ENCODE results near the gene C19orf67. TPM values are rescaled to one million over a fixed set of nuclear protein-coding genes. Genes with fewer than 3 reads are reported as not detected.

The C19orf67 gene
- total RNA-seq, 5 donors from 2014 or later (not counting 1 experiment from before 2014, with no cell fraction given): 0.53 to 0.98 (median 0.58) TPM; not detected in 2

- ATAC-seq (replicated peaks in 1 of 4) (peak; percentile 10 to 21 (median 12)), DNase-seq (peak in 23 of 35 experiments; percentile 20 to 73 (median 41))
- Mint-ChIP-seq H3K27ac (peak overlapping the region; percentile 56 to 84), H3K4me3 (peak overlapping the region; percentile 72 to 84 (median 79)), H3K27me3 (peaks cover 0 to 2% of the 10 kb centered on the region in 2 donors), H3K36me3 (peaks cover 10% of the 10 kb centered on the region), H3K9me3 (peaks cover 0 to 7% (median 0%) of the 10 kb centered on the region in 3 donors), H3K4me1 (peaks cover 15 to 24% (median 17%) of the 10 kb centered on the region in 3 donors)
- H3K9me3 ChIP-seq: no peaks in the 10 kb centered on the region
- CTCF ChIA-PET: interaction anchor here in 1 of 2 donors (0.6 kb wide), 1 partner anchor 46 kb away, joined by 3 read pairs; the partner anchor contains the start of gene ASF1B
- H3K36me3 ChIP-seq (ENCODE audit: control insufficient read depth in 2 of 2, extremely low read depth in 1 of 2, insufficient read depth in 1 of 2, low read length in 1 of 2): peaks cover 6% of the 10 kb centered on the region in 2 donors
- peak overlapping the region; percentile 44 to 56 for H3K4me3 ChIP-seq (ENCODE audit: control insufficient read depth in 1 of 2, extremely low read depth in 1 of 2, low read length in 1 of 2)
- no peak overlapping the region for H3K27ac ChIP-seq (ENCODE audit: low read length)
- POLR2A ChIA-PET: no interaction called here
- H3K4me1 ChIP-seq (ENCODE audit: control insufficient read depth in 1 of 2, extremely low read depth in 1 of 2, insufficient read depth in 2 of 2, low read length in 2 of 2): peaks cover 0 to 23% of the 10 kb centered on the region in 2 experiments
- WGBS (ENCODE audit: insufficient coverage): under 1% methylated on average over 123 of the region's 142 CpGs
- no peaks in the 10 kb centered on the region for H3K27me3 ChIP-seq (replicated peaks in 1 of 2; ENCODE audit: control insufficient read depth in 2 of 2, extremely low read depth in 1 of 2, insufficient read depth in 2 of 2, low read length in 1 of 2)
Observed at GRCh38 chr19:14089662-14090508, 4.3 kb upstream of the C19orf67 start.

GRCh38 chr19:14089412-14089661 lies 3.8 kb upstream of the C19orf67 start:
- Histone ChIP-seq H3K9me3 (no peaks in the 10 kb centered on the region), H3K4me1 (ENCODE audit: control insufficient read depth in 1 of 2, extremely low read depth in 1 of 2, insufficient read depth in 2 of 2, low read length in 2 of 2) (peaks cover 0 to 23% of the 10 kb centered on the region in 2 experiments), H3K4me3 (ENCODE audit: control insufficient read depth in 1 of 2, extremely low read depth in 1 of 2, low read length in 1 of 2) (peak overlapping the region in 1 of 2 donors; percentile 35), H3K27me3 (replicated peaks in 1 of 2; ENCODE audit: control insufficient read depth in 2 of 2, extremely low read depth in 1 of 2, insufficient read depth in 2 of 2, low read length in 1 of 2) (no peaks in the 10 kb centered on the region), H3K27ac (ENCODE audit: low read length) (no peak overlapping the region), H3K36me3 (ENCODE audit: control insufficient read depth in 2 of 2, extremely low read depth in 1 of 2, insufficient read depth in 1 of 2, low read length in 1 of 2) (peaks cover 6% of the 10 kb centered on the region in 2 donors)
- POLR2A ChIA-PET: interaction anchor here in 1 of 2 donors (0.8 kb wide), 1 partner anchor 16 kb away, joined by 3 read pairs; no protein-coding TSS in a partner anchor
- CTCF ChIA-PET: no interaction called here
- DNase-seq: peak in 4 of 35 experiments; percentile 12 to 56 (median 25)
- Mint-ChIP-seq H3K27ac (peak overlapping the region; percentile 56 to 84), H3K4me1 (peaks cover 15 to 22% (median 17%) of the 10 kb centered on the region in 3 donors), H3K4me3 (peak overlapping the region; percentile 72 to 84 (median 73)), H3K36me3 (peaks cover 10% of the 10 kb centered on the region), H3K27me3 (peaks cover 0 to 2% of the 10 kb centered on the region in 2 donors), H3K9me3 (peaks cover 0 to 7% (median 0%) of the 10 kb centered on the region in 3 donors)
- WGBS (ENCODE audit: insufficient coverage): 21% methylated on average over 14 of the region's 16 CpGs
- ATAC-seq (replicated peaks in 1 of 4): no peak

GRCh38 chr19:14088634-14089411 lies 3.2 kb upstream of the C19orf67 start:
- Mint-ChIP-seq H3K27ac (peak overlapping the region; percentile 56 to 84), H3K4me3 (peak overlapping the region; percentile 72 to 84 (median 73)), H3K4me1 (peaks cover 15 to 23% (median 17%) of the 10 kb centered on the region in 3 donors), H3K9me3 (peaks cover 0 to 7% (median 0%) of the 10 kb centered on the region in 3 donors), H3K36me3 (peaks cover 10% of the 10 kb centered on the region), H3K27me3 (peaks cover 0 to 2% of the 10 kb centered on the region in 2 donors)
- H3K9me3 ChIP-seq: no peaks in the 10 kb centered on the region
- H3K4me1 ChIP-seq (ENCODE audit: control insufficient read depth in 1 of 2, extremely low read depth in 1 of 2, insufficient read depth in 2 of 2, low read length in 2 of 2): peaks cover 0 to 23% of the 10 kb centered on the region in 2 experiments
- H3K4me3 ChIP-seq (ENCODE audit: control insufficient read depth in 1 of 2, extremely low read depth in 1 of 2, low read length in 1 of 2): peak overlapping the region in 1 of 2 donors; percentile 35
- no peaks in the 10 kb centered on the region for H3K27me3 ChIP-seq (replicated peaks in 1 of 2; ENCODE audit: control insufficient read depth in 2 of 2, extremely low read depth in 1 of 2, insufficient read depth in 2 of 2, low read length in 1 of 2)
- ChIA-PET POLR2A (interaction anchor here in 1 of 2 donors (0.8 kb wide), 1 partner anchor 16 kb away, joined by 3 read pairs; no protein-coding TSS in a partner anchor), CTCF (no interaction called here)
- 97% methylated on average over 26 of the region's 30 CpGs for WGBS (ENCODE audit: insufficient coverage)
- ATAC-seq (replicated peaks in 1 of 4) (no peak), DNase-seq (no peak)
- no peak overlapping the region for H3K27ac ChIP-seq (ENCODE audit: low read length)
- H3K36me3 ChIP-seq (ENCODE audit: control insufficient read depth in 2 of 2, extremely low read depth in 1 of 2, insufficient read depth in 1 of 2, low read length in 1 of 2): peaks cover 6% of the 10 kb centered on the region in 2 donors

GRCh38 chr19:14086098-14086497 lies 515 bp upstream of the C19orf67 start:
- peaks cover 14 to 24% (median 21%) of the 10 kb centered on the region in 3 donors for H3K4me1 Mint-ChIP-seq
- ChIA-PET CTCF (interaction anchor here in 1 of 2 donors (0.6 kb wide), 1 partner anchor 199 kb away, joined by 7 read pairs; no protein-coding TSS in a partner anchor), POLR2A (interaction anchor here in 1 of 2 donors (0.6 kb wide), 1 partner anchor 10 kb away, joined by 5 read pairs; no protein-coding TSS in a partner anchor)
- DNase-seq: no peak
- H3K9me3 Mint-ChIP-seq: no peaks in the 10 kb centered on the region
- H3K9me3 ChIP-seq: no peaks in the 10 kb centered on the region
- H3K4me3 ChIP-seq (ENCODE audit: control insufficient read depth in 1 of 2, extremely low read depth in 1 of 2, low read length in 1 of 2): no peak overlapping the region
- no peaks in the 10 kb centered on the region for H3K27me3 ChIP-seq (replicated peaks in 1 of 2; ENCODE audit: control insufficient read depth in 2 of 2, extremely low read depth in 1 of 2, insufficient read depth in 2 of 2, low read length in 1 of 2)
- peaks cover 10% of the 10 kb centered on the region for H3K36me3 Mint-ChIP-seq
- no peaks in the 10 kb centered on the region for H3K27me3 Mint-ChIP-seq
- no peak overlapping the region for H3K4me3 Mint-ChIP-seq
- WGBS (ENCODE audit: insufficient coverage): no CpG with 5 or more reads among the region's 5 CpGs
- no peak for ATAC-seq (replicated peaks in 1 of 4)
- H3K36me3 ChIP-seq (ENCODE audit: control insufficient read depth in 2 of 2, extremely low read depth in 1 of 2, insufficient read depth in 1 of 2, low read length in 1 of 2): peaks cover 6% of the 10 kb centered on the region in 2 donors
- H3K27ac Mint-ChIP-seq: no peak overlapping the region
- H3K27ac ChIP-seq (ENCODE audit: low read length): no peak overlapping the region
- H3K4me1 ChIP-seq (ENCODE audit: control insufficient read depth in 1 of 2, extremely low read depth in 1 of 2, insufficient read depth in 2 of 2, low read length in 2 of 2): peaks cover 6 to 20% of the 10 kb centered on the region in 2 experiments

GRCh38 chr19:14082675-14082960 lies 3.0 kb downstream of the C19orf67 start:
- Histone ChIP-seq H3K36me3 (ENCODE audit: control insufficient read depth in 2 of 2, extremely low read depth in 1 of 2, insufficient read depth in 1 of 2, low read length in 1 of 2) (no peaks in the 10 kb centered on the region), H3K27ac (ENCODE audit: low read length) (no peak overlapping the region), H3K27me3 (replicated peaks in 1 of 2; ENCODE audit: control insufficient read depth in 2 of 2, extremely low read depth in 1 of 2, insufficient read depth in 2 of 2, low read length in 1 of 2) (no peaks in the 10 kb centered on the region), H3K4me3 (ENCODE audit: control insufficient read depth in 1 of 2, extremely low read depth in 1 of 2, low read length in 1 of 2) (no peak overlapping the region), H3K9me3 (no peaks in the 10 kb centered on the region), H3K4me1 (ENCODE audit: control insufficient read depth in 1 of 2, extremely low read depth in 1 of 2, insufficient read depth in 2 of 2, low read length in 2 of 2) (peaks cover 9 to 21% of the 10 kb centered on the region in 2 experiments)
- Mint-ChIP-seq H3K4me1 (peaks cover 20 to 24% (median 21%) of the 10 kb centered on the region in 3 donors), H3K9me3 (no peaks in the 10 kb centered on the region), H3K27ac (peak overlapping the region; percentile 63 to 72), H3K27me3 (no peaks in the 10 kb centered on the region), H3K36me3 (no peaks in the 10 kb centered on the region), H3K4me3 (peak overlapping the region; percentile 85 to 93 (median 90))
- DNase-seq (no peak), ATAC-seq (replicated peaks in 1 of 4) (no peak)
- WGBS (ENCODE audit: insufficient coverage): 71% methylated on average over 1 of the region's 1 CpG
- ChIA-PET CTCF (interaction anchor here (0.5 to 2.0 kb wide), 5 partner anchors 49 to 907 kb away, joined by 4 to 10 read pairs (median 8); partner anchors contain the start of gene ASF1B (in 1 of the 2)), POLR2A (interaction anchor here in 1 of 2 donors (0.7 kb wide), 1 partner anchor 109 kb away, joined by 3 read pairs; no protein-coding TSS in a partner anchor)
